K562 (cell line): Measurements from ENCODE around the gene ROS1. TPM values are rescaled to one million over a fixed set of nuclear protein-coding genes. Genes with fewer than 3 reads are reported as not detected.

Experiments used
- ATAC-seq: fragments of 200-7000 bp; cut with Tn5 transposase; 3 replicates; pipeline ENCODE4 v1.9.1; 2020; ENCODE audit warnings: moderate library complexity
- BruUV-seq: library from RNA; stranded (reverse); fragments of 400-500 nt; replicated peaks from 2 replicates; lab custom pipeline; 2021; lab: Mats Ljungman, UMichigan
- CTCF ChIA-PET: fragments of 300-600 bp; formaldehyde crosslinking; extraction: SDS; loops from one replicate; lab custom pipeline; 2021; ENCODE audit warnings: low intra/inter-chr PET ratio; lab: Yijun Ruan, JAX
- POLR2A ChIA-PET: fragments of 300-600, 350-650 bp; sonication (Branson Sonifier 250); formaldehyde crosslinking; extraction: SDS; loops from one replicate; lab custom pipeline; 2021; ENCODE audit warnings: antibody characterized with exemption, inconsistent platforms; lab: Yijun Ruan, JAX
- DNase-seq, 4 experiments: peaks; one replicate each; pipeline versions ENCODE4 v3.0.0 to v3.0.0-alpha.2; 2011 to 2018; ENCODE audit warnings: low spot score in 3 of 4, mixed read lengths in 3 of 4; ENCODE audit errors: extremely low read depth in 1 of 4
- FAIRE-seq: peaks from 2 replicates; lab custom pipeline; 2011; peaks lifted over from hg19 to GRCh38; lab: Jason Lieb, UNC
- H2AFZ ChIP-seq: 2 replicates; pipeline ENCODE4 v1.6.0; 2011; ENCODE audit warnings: low read depth, low read length, control low read depth, inconsistent platforms
- H3K27ac ChIP-seq: fragments of 200-600 bp; 3 replicates; pipeline ENCODE4 v1.8.0; 2011; ENCODE audit warnings: low read depth, mild to moderate bottlenecking, control low read depth, inconsistent platforms, low read length, moderate library complexity, mixed read lengths; ENCODE audit errors: extremely low read depth
- H3K27me3 ChIP-seq, 2 experiments: fragments of 300-600 bp in 1 of 2; 2 replicates in 1 of 2; 3 replicates in 1 of 2; pipeline versions ENCODE4 v1.6.0 to v1.8.0; 2011; ENCODE audit warnings: inconsistent platforms in 2 of 2, low read length in 2 of 2, mild to moderate bottlenecking in 1 of 2, mixed read lengths in 1 of 2, moderate library complexity in 1 of 2; ENCODE audit not compliant: control insufficient read depth in 2 of 2, insufficient read depth in 2 of 2
- H3K36me3 ChIP-seq: fragments of 300-600 bp; 3 replicates; pipeline ENCODE4 v1.8.0; 2011; ENCODE audit warnings: mild to moderate bottlenecking, low read length, inconsistent platforms; ENCODE audit not compliant: control insufficient read depth, insufficient read depth
- H3K4me1 ChIP-seq, 2 experiments: fragments of 200-600 bp in 1 of 2; replicated peaks in 1 of 2; 2 replicates in 1 of 2; 3 replicates in 1 of 2; pipeline versions ENCODE4 v1.5.1 to v1.8.0; 2011; ENCODE audit warnings: inconsistent platforms in 2 of 2, low read length in 2 of 2, mild to moderate bottlenecking in 1 of 2, mixed read lengths in 1 of 2, moderate library complexity in 1 of 2; ENCODE audit not compliant: control insufficient read depth in 2 of 2, insufficient read depth in 2 of 2
- H3K4me2 ChIP-seq: 2 replicates; pipeline ENCODE4 v1.6.1; 2011; ENCODE audit warnings: low read length, control low read depth, inconsistent platforms, mixed read lengths; ENCODE audit not compliant: insufficient read depth
- H3K4me3 ChIP-seq: fragments of 200-600 bp; sonication (generic), shearing (Covaris generic); 2 replicates; pipeline ENCODE4 v1.5.1; 2016; ENCODE audit warnings: control low read depth, inconsistent platforms
- H3K79me2 ChIP-seq: fragments of 200-600 bp; 3 replicates; pipeline ENCODE4 v1.8.0; 2011; ENCODE audit warnings: low read length, inconsistent platforms; ENCODE audit not compliant: control insufficient read depth, insufficient read depth
- H3K9ac ChIP-seq, 2 experiments: 2 replicates each; pipeline versions ENCODE4 v1.6.0 to v1.6.1; 2011; ENCODE audit warnings: low read depth in 2 of 2, low read length in 2 of 2, control low read depth in 1 of 2, inconsistent platforms in 1 of 2, mild to moderate bottlenecking in 1 of 2, mixed read lengths in 1 of 2; ENCODE audit not compliant: insufficient read depth in 1 of 2
- H3K9me1 ChIP-seq: one replicate; pipeline ENCODE4 v1.6.0; 2011; ENCODE audit warnings: inconsistent platforms, mild to moderate bottlenecking, low read length, moderate library complexity; ENCODE audit not compliant: control insufficient read depth, insufficient read depth
- H3K9me3 ChIP-seq: replicated peaks from 2 replicates; pipeline ENCODE4 v1.5.1; 2011; ENCODE audit warnings: low read depth, low read length, inconsistent platforms; ENCODE audit not compliant: control insufficient read depth, insufficient read depth
- H4K20me1 ChIP-seq: replicated peaks from 2 replicates; pipeline ENCODE4 v1.6.1; 2011; ENCODE audit warnings: low read length, inconsistent platforms, mixed read lengths; ENCODE audit not compliant: control insufficient read depth, insufficient read depth
- CTCF ChIP-seq, 3 experiments: IDR thresholded peaks in 2 of 3; conservative IDR thresholded peaks in 1 of 3; 2 replicates each; pipeline ENCODE4 v1.5.1; 2011 to 2012; ENCODE audit warnings: low read length in 3 of 3, mild to moderate bottlenecking in 3 of 3, control low read depth in 2 of 3, improper control_type of control experiment in 1 of 3, inconsistent platforms in 1 of 3, low read depth in 1 of 3, mixed read lengths in 1 of 3, moderate library complexity in 1 of 3; ENCODE audit not compliant: insufficient read depth in 2 of 3
- DNMT1 ChIP-seq: fragments of 450-650 bp; IDR thresholded peaks from 2 replicates; pipeline ENCODE4 v1.6.1; 2016; ENCODE audit warnings: antibody characterized with exemption, mild to moderate bottlenecking
- RAD21 ChIP-seq, 2 experiments: fragments of 250-450 bp in 1 of 2; fragments of 450-650 bp in 1 of 2; sonication (Bioruptor Pico) in 1 of 2; formaldehyde crosslinking in 1 of 2; IDR thresholded peaks in 1 of 2; conservative IDR thresholded peaks in 1 of 2; 2 replicates each; pipeline versions ENCODE4 v1.4.0 to v1.8.0; 2020 to 2022; ENCODE audit warnings: mild to moderate bottlenecking in 2 of 2, moderate library complexity in 1 of 2
- REST ChIP-seq, 2 experiments: fragments of 450-650 bp; formaldehyde crosslinking in 1 of 2; IDR thresholded peaks; 2 replicates each; pipeline versions ENCODE4 v1.4.0 to v1.6.1; 2014 to 2020; ENCODE audit warnings: mild to moderate bottlenecking in 2 of 2, borderline replicate concordance in 1 of 2, low read depth in 1 of 2
- WGBS: fragments of 100-300 bp; shearing (Covaris generic); methylation state at CpG from one replicate; pipeline ENCODE4 v1.1.6; 2016; ENCODE audit warnings: low coverage, mixed read lengths; ENCODE audit not compliant: insufficient coverage; ENCODE audit errors: missing lambda C conversion rate; 5-methylcytosine and 5-hydroxymethylcytosine counted together
- in situ Hi-C: fragments of 300-500 bp; cut with MboI; formaldehyde crosslinking; loops from 4 replicates; pipeline ENCODE4 v1.15.0; 2018; ENCODE audit warnings: inconsistent platforms, mixed read lengths
- intact Hi-C: fragments of 100-400 bp; cut with micrococcal nuclease; formaldehyde crosslinking; loops from 2 replicates; pipeline ENCODE4 v1.14.2; 2022
- polyA plus RNA-seq, 8 experiments: library from polyadenylated mRNA; depleted of rRNA in 4 of 8; stranded (reverse) in 5 of 8; unstranded in 3 of 8; fragments of >200 nt; fragmentation: Nextera tagmentation in 2 of 8; fragmentation: Illumina TruSeq in 1 of 8; extraction: Ambion mirVana in 2 of 8; extraction: Trizol in 1 of 8; gene quantifications; 2 replicates each; pipeline versions ENCODE4 v1.2.1 to v1.2.3, GENCODE V29; 2011 to 2014; ENCODE audit warnings: inconsistent platforms in 1 of 8, missing spikeins in 1 of 8
- total RNA-seq, 7 experiments: library from RNA; depleted of rRNA in 6 of 7; stranded (reverse); fragments of >200 nt in 6 of 7; fragmentation: Illumina TruSeq in 2 of 7; extraction: Trizol in 2 of 7; gene quantifications; 2 replicates each; pipeline versions ENCODE4 v1.2.1 to v1.2.3, GENCODE V29; 2011 to 2021; ENCODE audit warnings: low replicate concordance in 1 of 7

Gene ROS1
- total and polyA plus RNA-seq, 9 of the 15 experiments (the other 6 are each of a cell fraction or from before 2014, with no cell fraction given) = under 0.01 to 0.16 (median 0.04) TPM; not detected in 6

- WGBS = 0% methylated on average over 4 of the region's 4 CpGs
- peak; percentile 12; the same call in 1 of the 2 replicates for TF ChIP-seq REST (IDR thresholded peaks at IDR 0.05; ENCODE audit: borderline replicate concordance)
- TF ChIP-seq REST (CRISPR knock-in tag; IDR thresholded peaks at IDR 0.05; ENCODE audit: low read depth) = no peak
- TF ChIP-seq DNMT1 = no peak
- peak; percentile 31 to 58; a peak in 3 of 4 replicates for TF ChIP-seq RAD21 (CRISPR knock-in tag; conservative IDR thresholded peaks at IDR 0.05 in 1 of 2, IDR thresholded peaks at IDR 0.05 in 1 of 2)
- TF ChIP-seq CTCF (IDR thresholded peaks at IDR 0.05 in 2 of 3, conservative IDR thresholded peaks at IDR 0.05 in 1 of 3; ENCODE audit: insufficient read depth in 2 of 3, low read depth in 1 of 3, low read length in 3 of 3) = peak; percentile 32 to 60 (median 58); a peak in 5 of 6 replicates
- TF ChIP-seq, all 486 proteins: peak for 3
Observed at GRCh38 chr6:117317261-117317660, 108.5 kb downstream of the ROS1 start.

More at GRCh38 chr6:117317261-117317660, 108.5 kb downstream of the ROS1 start:
- in situ Hi-C loops (no loop called here), intact Hi-C loops (loop anchor here (2.0 kb wide), 1 partner anchor 344 kb away; no protein-coding TSS in a partner anchor)
- H3K9me3 ChIP-seq = no peaks in the 10 kb centered on the region
- H3K9ac ChIP-seq = no peak overlapping the region
- FAIRE-seq = no peak
- ChIA-PET POLR2A (no interaction called here), CTCF (no interaction called here)
- no peaks in the 10 kb centered on the region for H3K9me1 ChIP-seq
- no peaks in the 10 kb centered on the region for H3K79me2 ChIP-seq
- no peaks in the 10 kb centered on the region for H3K27me3 ChIP-seq
- peak; percentile 71 for ATAC-seq
- no peaks in the 10 kb centered on the region for H3K4me1 ChIP-seq
- H3K27ac ChIP-seq = no peak overlapping the region
- peak in 2 of 4 experiments; percentile 17 to 28 for DNase-seq
- no TSS peak for BruUV-seq
- no peaks in the 10 kb centered on the region for H4K20me1 ChIP-seq
- H3K4me3 ChIP-seq = no peak overlapping the region
- no peaks in the 10 kb centered on the region for H3K36me3 ChIP-seq
- H3K4me2 ChIP-seq = no peak overlapping the region
- H2AFZ ChIP-seq = no peak overlapping the region
